ENCODE measurements around the gene MAPK1IP1L. TPM values are rescaled to one million over a fixed set of nuclear protein-coding genes. Genes with fewer than 3 reads are reported as not detected.

The MAPK1IP1L gene
- total RNA-seq, 1 experiment from 2014 or later, result 97.9 TPM

- TF ChIP-seq ESRRA (CRISPR knock-in tag; IDR thresholded peaks at IDR 0.05; ENCODE audit: borderline replicate concordance) (no peak), ATF3 (CRISPR knock-in tag; conservative IDR thresholded peaks at IDR 0.05) (no peak), GABPB1 (CRISPR knock-in tag; IDR thresholded peaks at IDR 0.05) (peak; percentile 80), NR1H2 (CRISPR knock-in tag; IDR thresholded peaks at IDR 0.05) (no peak), CREB1 (CRISPR knock-in tag; IDR thresholded peaks at IDR 0.05) (peak; percentile 72; the same call in 1 of the 2 replicates), IRF2 (CRISPR knock-in tag; IDR thresholded peaks at IDR 0.05; ENCODE audit: borderline replicate concordance, low read depth) (no peak), MXD4 (CRISPR knock-in tag; IDR thresholded peaks at IDR 0.05; ENCODE audit: borderline replicate concordance) (no peak), ZNF219 (CRISPR knock-in tag; IDR thresholded peaks at IDR 0.05; ENCODE audit: borderline replicate concordance) (no peak), USF1 (CRISPR knock-in tag; IDR thresholded peaks at IDR 0.05) (no peak; the same call in 1 of the 2 replicates), TEAD4 (CRISPR knock-in tag; IDR thresholded peaks at IDR 0.05) (no peak), ZNF532 (CRISPR knock-in tag; IDR thresholded peaks at IDR 0.05; ENCODE audit: borderline replicate concordance) (0 out of 2 replicates have a peak, but pooled peaks have one; percentile 55), NFATC4 (CRISPR knock-in tag; IDR thresholded peaks at IDR 0.05) (no peak), ZNF138 (CRISPR knock-in tag; conservative IDR thresholded peaks at IDR 0.05) (no peak), ZNF416 (CRISPR knock-in tag; IDR thresholded peaks at IDR 0.05) (0 out of 2 replicates have a peak, but pooled peaks have one; percentile 39), JAZF1 (CRISPR knock-in tag; IDR thresholded peaks at IDR 0.05) (no peak), JUN (CRISPR knock-in tag; IDR thresholded peaks at IDR 0.05) (no peak), ZNF671 (CRISPR knock-in tag; IDR thresholded peaks at IDR 0.05) (no peak), SMAD4 (CRISPR knock-in tag; IDR thresholded peaks at IDR 0.05) (no peak), SMAD3 (CRISPR knock-in tag; IDR thresholded peaks at IDR 0.05; ENCODE audit: borderline replicate concordance) (peak; percentile 79; the same call in 1 of the 2 replicates), MYBL2 (CRISPR knock-in tag; IDR thresholded peaks at IDR 0.05) (peak; percentile 43; the same call in 1 of the 2 replicates), AR (CRISPR knock-in tag; IDR thresholded peaks at IDR 0.05) (no peak), EMX1 (CRISPR knock-in tag; IDR thresholded peaks at IDR 0.05) (no peak), ZNF263 (CRISPR knock-in tag; IDR thresholded peaks at IDR 0.05; ENCODE audit: low read depth) (no peak), ETV6 (CRISPR knock-in tag; IDR thresholded peaks at IDR 0.05) (peak; percentile 80), ZNF423 (CRISPR knock-in tag; IDR thresholded peaks at IDR 0.05) (peak; percentile 93), ZBTB21 (CRISPR knock-in tag; IDR thresholded peaks at IDR 0.05; ENCODE audit: borderline replicate concordance) (no peak; the same call in 1 of the 2 replicates), SP1 (CRISPR knock-in tag; conservative IDR thresholded peaks at IDR 0.05) (peak; percentile 97)
- TF ChIP-seq, protein P1, sequence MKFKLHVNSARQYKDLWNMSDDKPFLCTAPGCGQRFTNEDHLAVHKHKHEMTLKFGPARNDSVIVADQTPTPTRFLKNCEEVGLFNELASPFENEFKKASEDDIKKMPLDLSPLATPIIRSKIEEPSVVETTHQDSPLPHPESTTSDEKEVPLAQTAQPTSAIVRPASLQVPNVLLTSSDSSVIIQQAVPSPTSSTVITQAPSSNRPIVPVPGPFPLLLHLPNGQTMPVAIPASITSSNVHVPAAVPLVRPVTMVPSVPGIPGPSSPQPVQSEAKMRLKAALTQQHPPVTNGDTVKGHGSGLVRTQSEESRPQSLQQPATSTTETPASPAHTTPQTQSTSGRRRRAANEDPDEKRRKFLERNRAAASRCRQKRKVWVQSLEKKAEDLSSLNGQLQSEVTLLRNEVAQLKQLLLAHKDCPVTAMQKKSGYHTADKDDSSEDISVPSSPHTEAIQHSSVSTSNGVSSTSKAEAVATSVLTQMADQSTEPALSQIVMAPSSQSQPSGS (CRISPR knock-in tag; IDR thresholded peaks at IDR 0.05; ENCODE audit: borderline replicate concordance, low read depth), result no peak
- TF ChIP-seq, protein P2, sequence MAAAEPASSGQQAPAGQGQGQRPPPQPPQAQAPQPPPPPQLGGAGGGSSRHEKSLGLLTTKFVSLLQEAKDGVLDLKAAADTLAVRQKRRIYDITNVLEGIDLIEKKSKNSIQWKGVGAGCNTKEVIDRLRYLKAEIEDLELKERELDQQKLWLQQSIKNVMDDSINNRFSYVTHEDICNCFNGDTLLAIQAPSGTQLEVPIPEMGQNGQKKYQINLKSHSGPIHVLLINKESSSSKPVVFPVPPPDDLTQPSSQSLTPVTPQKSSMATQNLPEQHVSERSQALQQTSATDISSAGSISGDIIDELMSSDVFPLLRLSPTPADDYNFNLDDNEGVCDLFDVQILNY (CRISPR knock-in tag; IDR thresholded peaks at IDR 0.05), result peak; percentile 94
- TF ChIP-seq, protein P3, sequence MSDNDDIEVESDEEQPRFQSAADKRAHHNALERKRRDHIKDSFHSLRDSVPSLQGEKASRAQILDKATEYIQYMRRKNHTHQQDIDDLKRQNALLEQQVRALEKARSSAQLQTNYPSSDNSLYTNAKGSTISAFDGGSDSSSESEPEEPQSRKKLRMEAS (CRISPR knock-in tag; IDR thresholded peaks at IDR 0.05), result peak; percentile 96
These were observed 24.5 kb upstream of the MAPK1IP1L start, which contains the start of the genes SOCS4 and WDHD1 (continued) for GRCh38 chr14:55026793-55027561.
